ENCODE data around the gene USP44. TPM values are rescaled to one million over a fixed set of nuclear protein-coding genes. Genes with fewer than 3 reads are reported as not detected.
"Not testable (repeated sequence)": the region's sequence is repeated elsewhere in the genome, so short reads cannot be mapped to it uniquely, and the experiment has no call there.

The USP44 gene
- total RNA-seq, 1 experiment from 2014 or later, result not detected

DNA sequence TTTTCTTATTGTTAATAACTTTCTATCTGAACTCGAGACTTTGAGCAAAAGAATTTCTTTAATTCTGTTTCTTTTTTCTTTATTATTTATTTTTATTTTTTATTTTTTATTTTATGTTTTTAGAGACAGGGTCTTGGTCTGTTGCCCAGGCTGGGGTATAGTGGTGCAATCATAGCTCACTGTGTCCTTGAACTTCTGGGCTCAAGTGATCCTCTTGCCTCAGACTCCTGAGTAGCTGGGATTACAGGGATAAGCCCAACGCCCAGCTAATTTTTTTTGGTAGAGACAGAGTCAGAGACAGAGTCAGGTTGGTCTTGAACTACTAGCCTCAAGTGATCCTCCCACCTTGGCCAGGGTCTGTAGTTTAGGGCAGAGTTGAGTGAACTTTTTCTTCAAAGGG is 58.8 kb downstream of the USP44 start:
- Histone ChIP-seq H4K20me1 (ENCODE audit: low read length) (no peaks in the 10 kb centered on the region), H3K27ac (ENCODE audit: low read length) (no peak overlapping the region), H3K9ac (ENCODE audit: low read length) (no peak overlapping the region), H3K4me2 (ENCODE audit: low read length) (no peak overlapping the region), H3K79me2 (ENCODE audit: low read length) (peaks cover 3% of the 10 kb centered on the region; the same call in 1 of the 2 replicates), H3K36me3 (ENCODE audit: low read depth, low read length) (peaks cover 53% of the 10 kb centered on the region), H3K4me1 (ENCODE audit: insufficient read depth, low read length) (no peaks in the 10 kb centered on the region), H3K4me3 (ENCODE audit: low read length) (no peak overlapping the region), H3F3A (ENCODE audit: low read length, unreplicated experiment) (no peaks in the 10 kb centered on the region), H3K27me3 (ENCODE audit: low read length) (no peaks in the 10 kb centered on the region), H3K9me2 (replicated peaks; ENCODE audit: low read length) (no peaks in the 10 kb centered on the region), H3K9me3 (ENCODE audit: low read length) (no peaks in the 10 kb centered on the region), H2AFZ (ENCODE audit: low read length) (no peak overlapping the region)
- ChIA-PET POLR2A (ENCODE audit: unreplicated experiment) (no interaction called here), CTCF (no interaction called here)
- DNase-seq (no peak), ATAC-seq (no peak)
- TF ChIP-seq, protein P1, sequence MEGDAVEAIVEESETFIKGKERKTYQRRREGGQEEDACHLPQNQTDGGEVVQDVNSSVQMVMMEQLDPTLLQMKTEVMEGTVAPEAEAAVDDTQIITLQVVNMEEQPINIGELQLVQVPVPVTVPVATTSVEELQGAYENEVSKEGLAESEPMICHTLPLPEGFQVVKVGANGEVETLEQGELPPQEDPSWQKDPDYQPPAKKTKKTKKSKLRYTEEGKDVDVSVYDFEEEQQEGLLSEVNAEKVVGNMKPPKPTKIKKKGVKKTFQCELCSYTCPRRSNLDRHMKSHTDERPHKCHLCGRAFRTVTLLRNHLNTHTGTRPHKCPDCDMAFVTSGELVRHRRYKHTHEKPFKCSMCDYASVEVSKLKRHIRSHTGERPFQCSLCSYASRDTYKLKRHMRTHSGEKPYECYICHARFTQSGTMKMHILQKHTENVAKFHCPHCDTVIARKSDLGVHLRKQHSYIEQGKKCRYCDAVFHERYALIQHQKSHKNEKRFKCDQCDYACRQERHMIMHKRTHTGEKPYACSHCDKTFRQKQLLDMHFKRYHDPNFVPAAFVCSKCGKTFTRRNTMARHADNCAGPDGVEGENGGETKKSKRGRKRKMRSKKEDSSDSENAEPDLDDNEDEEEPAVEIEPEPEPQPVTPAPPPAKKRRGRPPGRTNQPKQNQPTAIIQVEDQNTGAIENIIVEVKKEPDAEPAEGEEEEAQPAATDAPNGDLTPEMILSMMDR (conservative IDR thresholded peaks at IDR 0.05; ENCODE audit: low read depth, low read length), result no peak
- TF ChIP-seq EZH2 (IDR thresholded peaks at IDR 0.05; ENCODE audit: low read length, unreplicated experiment), result no peak
- no peak for TF ChIP-seq EZH2phosphoT487 (IDR thresholded peaks at IDR 0.05; ENCODE audit: borderline replicate concordance, low read length)
- no TSS peak for BruUV-seq (replicated peaks)
- intact Hi-C loops (cut with micrococcal nuclease), result no loop called here

DNA sequence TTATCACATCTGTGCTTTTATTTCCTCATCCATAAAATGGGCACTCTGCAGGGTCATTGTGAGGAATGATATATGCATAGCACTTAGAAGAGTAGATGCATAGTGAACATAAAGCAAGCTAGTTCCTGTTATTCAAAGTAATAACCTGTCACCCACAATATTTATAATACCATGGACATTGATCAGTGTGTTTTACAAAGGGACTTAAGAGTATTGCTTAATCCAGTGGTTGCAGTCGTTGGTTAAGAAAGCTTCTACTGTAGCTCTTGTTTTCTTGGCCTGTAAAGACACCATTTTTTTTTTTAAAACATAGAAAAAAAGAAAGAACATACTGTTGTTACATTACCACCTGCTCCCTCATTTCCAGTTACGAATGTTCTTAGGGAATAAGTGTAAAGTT is 64.3 kb downstream of the USP44 start:
- ChIA-PET CTCF (no interaction called here), POLR2A (ENCODE audit: unreplicated experiment) (no interaction called here)
- DNase-seq, result no peak
- Histone ChIP-seq H3K4me3 (ENCODE audit: low read length) (no peak overlapping the region), H3K27ac (ENCODE audit: low read length) (no peak overlapping the region), H3K4me1 (ENCODE audit: insufficient read depth, low read length) (peaks cover 5% of the 10 kb centered on the region; the same call in 1 of the 2 replicates), H3K9me3 (ENCODE audit: low read length) (no peaks in the 10 kb centered on the region), H4K20me1 (ENCODE audit: low read length) (peaks cover 17% of the 10 kb centered on the region), H2AFZ (ENCODE audit: low read length) (no peak overlapping the region), H3K79me2 (ENCODE audit: low read length) (peaks cover 35% of the 10 kb centered on the region), H3K4me2 (ENCODE audit: low read length) (no peak overlapping the region), H3K36me3 (ENCODE audit: low read depth, low read length) (peaks cover 42% of the 10 kb centered on the region), H3K27me3 (ENCODE audit: low read length) (no peaks in the 10 kb centered on the region), H3K9me2 (replicated peaks; ENCODE audit: low read length) (no peaks in the 10 kb centered on the region), H3K9ac (ENCODE audit: low read length) (no peak overlapping the region), H3F3A (ENCODE audit: low read length, unreplicated experiment) (no peaks in the 10 kb centered on the region)
- intact Hi-C loops (cut with micrococcal nuclease), result loop anchor here (10.0 kb wide), 1 partner anchor 382 kb away; no protein-coding TSS in a partner anchor
- BruUV-seq (replicated peaks), result no TSS peak
- ATAC-seq, result no peak
- TF ChIP-seq, protein P1 (conservative IDR thresholded peaks at IDR 0.05; ENCODE audit: low read depth, low read length), result no peak
- TF ChIP-seq EZH2 (IDR thresholded peaks at IDR 0.05; ENCODE audit: low read length, unreplicated experiment) (no peak), EZH2phosphoT487 (IDR thresholded peaks at IDR 0.05; ENCODE audit: borderline replicate concordance, low read length) (no peak)

DNA sequence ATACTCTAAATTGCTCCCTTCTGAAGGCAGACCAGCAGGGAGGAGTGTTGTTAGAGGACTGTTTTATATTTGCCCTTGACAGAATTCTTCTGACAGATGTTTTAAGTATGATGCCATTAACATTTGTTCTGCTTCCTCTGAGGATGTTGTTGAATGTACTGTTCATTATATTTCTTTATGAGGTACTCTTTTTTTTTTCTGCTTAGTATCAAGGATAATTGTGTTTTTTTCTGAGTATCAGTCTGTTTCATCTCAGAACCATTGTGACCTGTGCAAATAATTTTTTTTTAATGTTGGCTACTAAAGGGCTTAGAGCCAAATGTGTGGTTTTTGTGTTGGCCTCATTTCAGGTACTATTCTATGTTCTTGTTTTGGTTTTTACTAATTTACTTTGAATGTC is 66.8 kb downstream of the USP44 start:
- no peak for TF ChIP-seq EZH2phosphoT487 (IDR thresholded peaks at IDR 0.05; ENCODE audit: borderline replicate concordance, low read length)
- no peak for TF ChIP-seq EZH2 (IDR thresholded peaks at IDR 0.05; ENCODE audit: low read length, unreplicated experiment)
- TF ChIP-seq, protein P1 (conservative IDR thresholded peaks at IDR 0.05; ENCODE audit: low read depth, low read length), result no peak
- ATAC-seq (peak; percentile 72), DNase-seq (peak; percentile 46)
- POLR2A ChIA-PET (ENCODE audit: unreplicated experiment), result no interaction called here
- H3K9me2 ChIP-seq (replicated peaks; ENCODE audit: low read length), result no peaks in the 10 kb centered on the region
- H3K4me3 ChIP-seq (ENCODE audit: low read length), result no peak overlapping the region
- H2AFZ ChIP-seq (ENCODE audit: low read length), result no peak overlapping the region
- H3K27ac ChIP-seq (ENCODE audit: low read length), result no peak overlapping the region
- H3K9me3 ChIP-seq (ENCODE audit: low read length), result no peaks in the 10 kb centered on the region
- H3F3A ChIP-seq (ENCODE audit: low read length, unreplicated experiment), result no peaks in the 10 kb centered on the region
- H3K4me1 ChIP-seq (ENCODE audit: insufficient read depth, low read length), result peaks cover 11% of the 10 kb centered on the region; the same call in 1 of the 2 replicates
- intact Hi-C loops (cut with micrococcal nuclease), result loop anchor here (2.0 to 10.0 kb wide), 2 partner anchors 68 to 380 kb away; no protein-coding TSS in a partner anchor
- H3K79me2 ChIP-seq (ENCODE audit: low read length), result peaks cover 59% of the 10 kb centered on the region
- no peak overlapping the region for H3K4me2 ChIP-seq (ENCODE audit: low read length)
- H4K20me1 ChIP-seq (ENCODE audit: low read length), result peaks cover 39% of the 10 kb centered on the region
- peaks cover 50% of the 10 kb centered on the region for H3K36me3 ChIP-seq (ENCODE audit: low read depth, low read length)
- H3K27me3 ChIP-seq (ENCODE audit: low read length), result no peaks in the 10 kb centered on the region
- CTCF ChIA-PET, result no interaction called here
- H3K9ac ChIP-seq (ENCODE audit: low read length), result no peak overlapping the region
- BruUV-seq (replicated peaks), result no TSS peak

DNA sequence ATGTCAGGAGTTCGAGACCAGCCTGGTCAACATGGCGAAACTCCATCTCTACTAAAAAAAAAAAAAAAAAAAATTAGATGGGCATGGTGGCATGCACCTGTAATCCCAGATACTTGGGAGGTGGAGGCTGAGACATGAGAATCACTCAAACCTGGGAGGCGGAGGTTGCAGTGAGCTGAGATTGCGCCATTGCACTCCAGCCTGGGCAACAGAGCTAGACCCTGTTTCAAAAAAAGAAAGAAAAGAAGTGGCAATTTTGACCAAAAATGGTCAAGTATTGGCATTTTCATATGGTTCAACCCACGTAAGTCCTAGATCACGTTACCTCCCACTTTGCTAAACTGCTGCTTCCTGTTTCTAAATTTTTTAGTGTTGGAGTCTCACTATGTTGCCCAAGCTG is 68.7 kb downstream of the USP44 start:
- H3K9ac ChIP-seq (ENCODE audit: low read length); H3K9me2 ChIP-seq (replicated peaks; ENCODE audit: low read length); H3K4me2 ChIP-seq (ENCODE audit: low read length); H2AFZ ChIP-seq (ENCODE audit: low read length); POLR2A ChIA-PET (ENCODE audit: unreplicated experiment); H3K27ac ChIP-seq (ENCODE audit: low read length); ATAC-seq; CTCF ChIA-PET; H3K27me3 ChIP-seq (ENCODE audit: low read length); H3K9me3 ChIP-seq (ENCODE audit: low read length); BruUV-seq (replicated peaks); DNase-seq; H3K4me3 ChIP-seq (ENCODE audit: low read length); H3F3A ChIP-seq (ENCODE audit: low read length, unreplicated experiment): not testable (repeated sequence)
- Histone ChIP-seq H4K20me1 (ENCODE audit: low read length) (peaks cover 52% of the 10 kb centered on the region), H3K79me2 (ENCODE audit: low read length) (peaks cover 76% of the 10 kb centered on the region), H3K4me1 (ENCODE audit: insufficient read depth, low read length) (peaks cover 11% of the 10 kb centered on the region; the same call in 1 of the 2 replicates), H3K36me3 (ENCODE audit: low read depth, low read length) (peaks cover 52% of the 10 kb centered on the region)
- intact Hi-C loops (cut with micrococcal nuclease), result loop anchor here (10.0 kb wide), 1 partner anchor 378 kb away; no protein-coding TSS in a partner anchor

All from PC-3 (cell line).